MM.1S (cell line): ENCODE results near the gene DPY19L1.

Experiments
- EZH2 ChIP-seq: fragments of 300-600 bp; sonication (generic); optimal IDR thresholded peaks from 2 replicates; pipeline ENCODE3; 2017; ENCODE audit warnings: low read depth, mild to moderate bottlenecking, antibody characterized with exemption, low read length, mixed read lengths
- EZH2phosphoT487 ChIP-seq: fragments of 300-600 bp; sonication (generic); IDR thresholded peaks from 2 replicates; pipeline ENCODE4 v1.6.1; 2018; ENCODE audit warnings: antibody characterized with exemption, low read length
- TF ChIP-seq, protein P1 (sequence below): fragments of 300-600 bp; sonication (generic); IDR thresholded peaks from 2 replicates; pipeline ENCODE4 v1.5.1; 2016; ENCODE audit warnings: antibody characterized with exemption, low read length, mixed read lengths

DNA sequence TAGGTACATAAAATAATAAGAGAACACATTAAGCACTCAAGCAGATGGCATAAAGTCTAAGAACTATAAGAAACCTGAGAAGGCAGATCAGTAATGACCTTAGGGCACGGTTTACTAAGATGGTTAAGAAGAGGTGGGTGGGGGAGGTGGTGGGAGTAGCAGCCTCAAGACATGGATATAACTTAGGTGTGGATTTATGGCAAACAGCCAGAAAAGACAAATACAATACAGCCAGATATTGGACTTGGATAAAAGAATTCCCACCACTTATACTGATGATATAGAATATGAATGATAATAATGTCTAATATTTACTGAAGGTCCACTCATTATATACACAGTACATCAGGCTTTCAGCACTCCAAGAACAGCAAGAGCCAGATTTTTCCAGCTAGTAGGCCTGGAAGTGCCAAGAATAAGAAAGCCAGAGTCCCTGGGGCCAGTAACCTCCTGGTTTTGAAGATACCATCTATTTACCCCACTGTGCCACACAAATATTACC is 11.9 kb downstream of the DPY19L1 start:
- TF ChIP-seq, protein P1, sequence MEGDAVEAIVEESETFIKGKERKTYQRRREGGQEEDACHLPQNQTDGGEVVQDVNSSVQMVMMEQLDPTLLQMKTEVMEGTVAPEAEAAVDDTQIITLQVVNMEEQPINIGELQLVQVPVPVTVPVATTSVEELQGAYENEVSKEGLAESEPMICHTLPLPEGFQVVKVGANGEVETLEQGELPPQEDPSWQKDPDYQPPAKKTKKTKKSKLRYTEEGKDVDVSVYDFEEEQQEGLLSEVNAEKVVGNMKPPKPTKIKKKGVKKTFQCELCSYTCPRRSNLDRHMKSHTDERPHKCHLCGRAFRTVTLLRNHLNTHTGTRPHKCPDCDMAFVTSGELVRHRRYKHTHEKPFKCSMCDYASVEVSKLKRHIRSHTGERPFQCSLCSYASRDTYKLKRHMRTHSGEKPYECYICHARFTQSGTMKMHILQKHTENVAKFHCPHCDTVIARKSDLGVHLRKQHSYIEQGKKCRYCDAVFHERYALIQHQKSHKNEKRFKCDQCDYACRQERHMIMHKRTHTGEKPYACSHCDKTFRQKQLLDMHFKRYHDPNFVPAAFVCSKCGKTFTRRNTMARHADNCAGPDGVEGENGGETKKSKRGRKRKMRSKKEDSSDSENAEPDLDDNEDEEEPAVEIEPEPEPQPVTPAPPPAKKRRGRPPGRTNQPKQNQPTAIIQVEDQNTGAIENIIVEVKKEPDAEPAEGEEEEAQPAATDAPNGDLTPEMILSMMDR: no peak
- TF ChIP-seq EZH2 (no peak), EZH2phosphoT487 (no peak)
